Measurements from ENCODE around the gene ADAMTS9. TPM values are rescaled to one million over a fixed set of nuclear protein-coding genes. Genes with fewer than 3 reads are reported as not detected.

Gene ADAMTS9
- total RNA-seq, 2 donors from 2014 or later = 16.1 to 38.0 TPM

DNA sequence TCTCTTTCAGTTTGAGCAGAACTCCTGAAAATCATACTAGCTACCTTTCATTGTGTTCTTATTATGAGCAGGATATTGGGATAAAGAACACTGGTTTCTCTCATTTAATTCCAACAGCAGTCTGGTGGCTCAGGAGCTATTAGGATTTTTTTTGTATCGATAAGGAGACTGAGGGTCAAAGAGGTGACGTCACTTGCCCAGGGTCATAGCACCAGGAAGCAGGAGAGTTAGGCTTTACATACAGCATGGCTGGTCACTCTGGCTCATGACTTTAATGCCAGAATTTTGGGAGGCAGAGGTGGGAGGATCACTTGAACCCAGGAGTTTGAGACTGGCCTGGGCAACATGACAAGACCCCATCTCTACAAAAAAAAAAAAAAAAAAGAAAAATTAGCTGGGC, 113.6 kb downstream of the ADAMTS9 start:
- Mint-ChIP-seq H3K27me3 (ENCODE audit: insufficient read depth) (no peaks in the 10 kb centered on the region), H3K36me3 (ENCODE audit: low read depth) (no peaks in the 10 kb centered on the region), H3K27ac (no peak overlapping the region), H3K9me3 (no peaks in the 10 kb centered on the region), H3K4me3 (no peak overlapping the region), H3K4me1 (peaks cover 15% of the 10 kb centered on the region)
- no peaks in the 10 kb centered on the region for H3K9me3 ChIP-seq (ENCODE audit: control insufficient read depth, low read length)
- peaks cover 8% of the 10 kb centered on the region for H3K4me1 ChIP-seq (ENCODE audit: control insufficient read depth, insufficient read depth, low read length)
- 78 to 97% methylated on average over 2 of the region's 2 CpGs for WGBS, 2 experiments (ENCODE audit: insufficient coverage in 1 of 2, insufficient read length in 1 of 2)
- no peak overlapping the region for H3K9ac ChIP-seq (ENCODE audit: extremely low read depth, low read length, poor library complexity, severe bottlenecking)
- no peak for DNase-seq
- no peak overlapping the region for H3K4me3 ChIP-seq (ENCODE audit: low read length)
- TF ChIP-seq, protein P1, sequence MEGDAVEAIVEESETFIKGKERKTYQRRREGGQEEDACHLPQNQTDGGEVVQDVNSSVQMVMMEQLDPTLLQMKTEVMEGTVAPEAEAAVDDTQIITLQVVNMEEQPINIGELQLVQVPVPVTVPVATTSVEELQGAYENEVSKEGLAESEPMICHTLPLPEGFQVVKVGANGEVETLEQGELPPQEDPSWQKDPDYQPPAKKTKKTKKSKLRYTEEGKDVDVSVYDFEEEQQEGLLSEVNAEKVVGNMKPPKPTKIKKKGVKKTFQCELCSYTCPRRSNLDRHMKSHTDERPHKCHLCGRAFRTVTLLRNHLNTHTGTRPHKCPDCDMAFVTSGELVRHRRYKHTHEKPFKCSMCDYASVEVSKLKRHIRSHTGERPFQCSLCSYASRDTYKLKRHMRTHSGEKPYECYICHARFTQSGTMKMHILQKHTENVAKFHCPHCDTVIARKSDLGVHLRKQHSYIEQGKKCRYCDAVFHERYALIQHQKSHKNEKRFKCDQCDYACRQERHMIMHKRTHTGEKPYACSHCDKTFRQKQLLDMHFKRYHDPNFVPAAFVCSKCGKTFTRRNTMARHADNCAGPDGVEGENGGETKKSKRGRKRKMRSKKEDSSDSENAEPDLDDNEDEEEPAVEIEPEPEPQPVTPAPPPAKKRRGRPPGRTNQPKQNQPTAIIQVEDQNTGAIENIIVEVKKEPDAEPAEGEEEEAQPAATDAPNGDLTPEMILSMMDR (conservative IDR thresholded peaks at IDR 0.05) = no peak
- H3K27ac ChIP-seq (ENCODE audit: low read depth, low read length) = no peak overlapping the region
- no peaks in the 10 kb centered on the region for H3K36me3 ChIP-seq (ENCODE audit: control insufficient read depth, insufficient read depth, low read length)
- no peaks in the 10 kb centered on the region for H3K27me3 ChIP-seq (ENCODE audit: control insufficient read depth, insufficient read depth, low read length, poor library complexity, severe bottlenecking)

DNA sequence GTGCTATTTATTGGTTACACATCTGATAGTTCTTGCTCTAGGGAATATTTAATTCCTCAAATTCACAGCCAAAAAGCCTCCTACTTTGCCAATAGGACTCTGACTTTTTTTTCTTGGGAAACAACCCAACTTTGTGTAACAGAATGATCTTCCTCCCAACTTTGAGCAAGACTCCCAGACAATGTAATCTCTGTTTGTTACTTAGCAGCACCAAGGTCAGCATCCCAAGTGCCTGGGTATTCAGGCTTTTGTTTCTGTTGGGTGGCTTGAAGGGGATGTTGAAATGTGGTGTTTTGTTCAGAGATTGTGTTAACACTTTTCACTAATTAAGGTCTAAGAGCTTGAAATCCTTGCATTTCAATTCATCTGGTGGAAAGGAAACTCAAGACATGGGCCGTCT, 115.8 kb downstream of the ADAMTS9 start:
- no peaks in the 10 kb centered on the region for H3K9me3 ChIP-seq (ENCODE audit: control insufficient read depth, low read length)
- Mint-ChIP-seq H3K4me1 (peaks cover 15% of the 10 kb centered on the region), H3K27me3 (ENCODE audit: insufficient read depth) (peaks cover 4% of the 10 kb centered on the region), H3K36me3 (ENCODE audit: low read depth) (no peaks in the 10 kb centered on the region), H3K4me3 (no peak overlapping the region), H3K9me3 (no peaks in the 10 kb centered on the region), H3K27ac (no peak overlapping the region)
- TF ChIP-seq, protein P1 (conservative IDR thresholded peaks at IDR 0.05) = no peak
- WGBS, 2 experiments (ENCODE audit: insufficient coverage in 1 of 2, insufficient read length in 1 of 2) = 83 to 89% methylated on average over 1 of the region's 1 CpG
- H3K4me3 ChIP-seq (ENCODE audit: low read length) = peak overlapping the region; percentile 43
- H3K4me1 ChIP-seq (ENCODE audit: control insufficient read depth, insufficient read depth, low read length) = peaks cover 8% of the 10 kb centered on the region
- H3K27ac ChIP-seq (ENCODE audit: low read depth, low read length) = no peak overlapping the region
- H3K27me3 ChIP-seq (ENCODE audit: control insufficient read depth, insufficient read depth, low read length, poor library complexity, severe bottlenecking) = no peaks in the 10 kb centered on the region
- no peak overlapping the region for H3K9ac ChIP-seq (ENCODE audit: extremely low read depth, low read length, poor library complexity, severe bottlenecking)
- no peak for DNase-seq
- H3K36me3 ChIP-seq (ENCODE audit: control insufficient read depth, insufficient read depth, low read length) = no peaks in the 10 kb centered on the region

DNA sequence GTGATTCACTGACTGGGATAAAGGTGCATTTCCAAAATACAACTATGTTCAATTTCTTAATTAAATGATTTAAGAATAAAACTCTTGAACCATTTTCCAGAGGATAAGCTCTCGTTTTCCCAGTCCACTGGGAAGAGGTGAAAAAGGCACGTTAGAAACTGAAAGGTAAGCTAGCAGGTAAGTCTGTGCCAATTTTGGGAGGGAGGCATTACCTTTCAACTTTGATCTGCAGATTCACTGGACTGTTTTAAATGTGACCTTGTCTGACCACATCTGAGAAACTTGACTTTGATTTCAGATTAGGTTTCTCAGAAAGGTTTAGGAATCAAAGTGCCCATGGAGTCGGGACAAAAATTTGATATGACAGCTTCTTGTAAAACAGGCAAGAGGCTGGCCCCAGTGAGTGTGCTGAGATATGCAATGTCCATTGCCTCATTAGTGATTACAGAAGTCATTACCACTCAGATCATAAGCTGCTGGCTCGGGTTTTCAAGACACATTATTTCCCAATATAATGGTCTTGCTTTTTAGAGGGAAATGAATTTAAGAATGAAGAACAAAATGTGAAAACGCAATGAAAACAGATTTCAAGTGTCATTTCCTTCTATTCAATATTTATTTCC, 118.8 kb downstream of the ADAMTS9 start:
- Histone ChIP-seq H3K27ac (ENCODE audit: low read depth, low read length) (no peak overlapping the region), H3K4me1 (ENCODE audit: control insufficient read depth, insufficient read depth, low read length) (peaks cover 8% of the 10 kb centered on the region), H3K9ac (ENCODE audit: extremely low read depth, low read length, poor library complexity, severe bottlenecking) (no peak overlapping the region), H3K4me3 (ENCODE audit: low read length) (no peak overlapping the region), H3K36me3 (ENCODE audit: control insufficient read depth, insufficient read depth, low read length) (no peaks in the 10 kb centered on the region), H3K27me3 (ENCODE audit: control insufficient read depth, insufficient read depth, low read length, poor library complexity, severe bottlenecking) (no peaks in the 10 kb centered on the region), H3K9me3 (ENCODE audit: control insufficient read depth, low read length) (no peaks in the 10 kb centered on the region)
- 92 to 96% methylated on average over 3 to 5 of the region's 5 CpGs for WGBS, 2 experiments (ENCODE audit: insufficient coverage in 1 of 2, insufficient read length in 1 of 2)
- TF ChIP-seq, protein P1 (conservative IDR thresholded peaks at IDR 0.05) = no peak
- Mint-ChIP-seq H3K4me1 (peaks cover 15% of the 10 kb centered on the region), H3K36me3 (ENCODE audit: low read depth) (no peaks in the 10 kb centered on the region), H3K9me3 (no peaks in the 10 kb centered on the region), H3K27me3 (ENCODE audit: insufficient read depth) (peaks cover 4% of the 10 kb centered on the region), H3K4me3 (no peak overlapping the region), H3K27ac (no peak overlapping the region)
- DNase-seq = no peak

All from endodermal cell (in vitro differentiated cells).